ENCODE data around the gene FSTL4. TPM values are rescaled to one million over a fixed set of nuclear protein-coding genes. Genes with fewer than 3 reads are reported as not detected.
A peak's percentile ranks its signal among the peaks of the same experiment; 100 is the strongest.

FSTL4 gene
- total RNA-seq, 2 experiments from 2014 or later = not detected

- intact Hi-C loops (cut with micrococcal nuclease; ENCODE audit: unreplicated experiment) = loop anchor here (2.0 kb wide), 1 partner anchor 135 kb away; no protein-coding TSS in a partner anchor
These were observed 366.9 kb downstream of the FSTL4 start for GRCh38 chr5:133245191-133246052.

DNA sequence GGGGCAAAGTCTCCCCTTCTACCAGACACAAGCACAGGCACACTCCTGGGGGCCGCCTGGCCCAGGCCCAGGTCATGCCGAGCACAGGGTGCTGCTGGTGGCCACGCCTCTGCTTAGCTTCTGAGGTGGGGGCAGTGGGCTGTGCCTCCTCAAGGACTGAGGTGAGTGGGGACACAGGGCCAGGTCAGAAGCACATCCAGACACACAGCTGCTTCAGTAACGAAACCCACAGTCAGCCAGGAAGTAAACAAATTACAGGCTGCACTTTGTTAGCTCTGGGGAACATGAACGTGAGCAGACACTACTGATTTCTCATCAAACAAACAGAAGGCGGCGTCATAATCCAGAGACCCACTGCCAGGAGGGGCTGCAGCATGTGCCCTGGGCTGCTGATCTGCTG lies 368.1 kb downstream of the FSTL4 start:
- H2AFZ ChIP-seq (ENCODE audit: low read length) = peak overlapping the region; percentile 56; the same call in 1 of the 2 replicates
- DNase-seq (ENCODE audit: low spot score) = peak; percentile 43
- POLR2A ChIA-PET = interaction anchor here (0.6 kb wide), 1 partner anchor 213 kb away, joined by 3 read pairs; no protein-coding TSS in a partner anchor
- no peaks in the 10 kb centered on the region for H3K79me2 ChIP-seq (ENCODE audit: insufficient read depth, low read depth, low read length)
- TF ChIP-seq, protein P1, sequence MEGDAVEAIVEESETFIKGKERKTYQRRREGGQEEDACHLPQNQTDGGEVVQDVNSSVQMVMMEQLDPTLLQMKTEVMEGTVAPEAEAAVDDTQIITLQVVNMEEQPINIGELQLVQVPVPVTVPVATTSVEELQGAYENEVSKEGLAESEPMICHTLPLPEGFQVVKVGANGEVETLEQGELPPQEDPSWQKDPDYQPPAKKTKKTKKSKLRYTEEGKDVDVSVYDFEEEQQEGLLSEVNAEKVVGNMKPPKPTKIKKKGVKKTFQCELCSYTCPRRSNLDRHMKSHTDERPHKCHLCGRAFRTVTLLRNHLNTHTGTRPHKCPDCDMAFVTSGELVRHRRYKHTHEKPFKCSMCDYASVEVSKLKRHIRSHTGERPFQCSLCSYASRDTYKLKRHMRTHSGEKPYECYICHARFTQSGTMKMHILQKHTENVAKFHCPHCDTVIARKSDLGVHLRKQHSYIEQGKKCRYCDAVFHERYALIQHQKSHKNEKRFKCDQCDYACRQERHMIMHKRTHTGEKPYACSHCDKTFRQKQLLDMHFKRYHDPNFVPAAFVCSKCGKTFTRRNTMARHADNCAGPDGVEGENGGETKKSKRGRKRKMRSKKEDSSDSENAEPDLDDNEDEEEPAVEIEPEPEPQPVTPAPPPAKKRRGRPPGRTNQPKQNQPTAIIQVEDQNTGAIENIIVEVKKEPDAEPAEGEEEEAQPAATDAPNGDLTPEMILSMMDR (conservative IDR thresholded peaks at IDR 0.05; ENCODE audit: low read length) = 0 out of 2 replicates have a peak, but pooled peaks have one; percentile 17
- TF ChIP-seq EZH2phosphoT487 (IDR thresholded peaks at IDR 0.05; ENCODE audit: borderline replicate concordance, low read depth, low read length) = no peak
- intact Hi-C loops (cut with micrococcal nuclease; ENCODE audit: unreplicated experiment) = loop anchor here (2.0 kb wide), 1 partner anchor 133 kb away; no protein-coding TSS in a partner anchor
- no peaks in the 10 kb centered on the region for H3K9me2 ChIP-seq (ENCODE audit: insufficient read depth, low read length)
- 0 out of 2 replicates have a peak overlapping the region, but pooled peaks have one; percentile 18 for H3K4me2 ChIP-seq (ENCODE audit: low read length)
- CTCF ChIA-PET (ENCODE audit: unreplicated experiment) = no interaction called here
- H3K4me3 ChIP-seq (ENCODE audit: low read depth, low read length, poor library complexity, severe bottlenecking) = no peak overlapping the region
- H3K4me1 ChIP-seq (ENCODE audit: insufficient read depth, low read length, poor library complexity, severe bottlenecking) = peaks cover 8% of the 10 kb centered on the region
- no peaks in the 10 kb centered on the region for H3K9me3 ChIP-seq (ENCODE audit: low read length)
- no peak overlapping the region for H3K27ac ChIP-seq (ENCODE audit: low read depth, low read length, poor library complexity, severe bottlenecking)
- no TSS peak for BruUV-seq (replicated peaks)
- H4K20me1 ChIP-seq (ENCODE audit: insufficient read depth, low read length) = no peaks in the 10 kb centered on the region
- H3K36me3 ChIP-seq (ENCODE audit: insufficient read depth, low read length) = no peaks in the 10 kb centered on the region

More at GRCh38 chr5:133245191-133246052, 366.9 kb downstream of the FSTL4 start:
- Histone ChIP-seq H3K27ac (ENCODE audit: low read depth, low read length, poor library complexity, severe bottlenecking) (no peak overlapping the region), H3K9me2 (ENCODE audit: insufficient read depth, low read length) (no peaks in the 10 kb centered on the region), H3K4me2 (ENCODE audit: low read length) (no peak overlapping the region), H3K36me3 (ENCODE audit: insufficient read depth, low read length) (no peaks in the 10 kb centered on the region), H3K4me1 (ENCODE audit: insufficient read depth, low read length, poor library complexity, severe bottlenecking) (peaks cover 8% of the 10 kb centered on the region), H3K4me3 (ENCODE audit: low read depth, low read length, poor library complexity, severe bottlenecking) (no peak overlapping the region), H3K9me3 (ENCODE audit: low read length) (no peaks in the 10 kb centered on the region), H4K20me1 (ENCODE audit: insufficient read depth, low read length) (no peaks in the 10 kb centered on the region), H2AFZ (ENCODE audit: low read length) (no peak overlapping the region), H3K79me2 (ENCODE audit: insufficient read depth, low read depth, low read length) (no peaks in the 10 kb centered on the region)
- CTCF ChIA-PET (ENCODE audit: unreplicated experiment) = no interaction called here
- DNase-seq (ENCODE audit: low spot score) = no peak
- no TSS peak for BruUV-seq (replicated peaks)
- POLR2A ChIA-PET = no interaction called here
- TF ChIP-seq EZH2phosphoT487 (IDR thresholded peaks at IDR 0.05; ENCODE audit: borderline replicate concordance, low read depth, low read length) = no peak
- TF ChIP-seq, protein P1 (conservative IDR thresholded peaks at IDR 0.05; ENCODE audit: low read length) = no peak

- Histone ChIP-seq H3K9me3 (ENCODE audit: low read length) (no peaks in the 10 kb centered on the region), H3K36me3 (ENCODE audit: insufficient read depth, low read length) (no peaks in the 10 kb centered on the region), H3K4me1 (ENCODE audit: insufficient read depth, low read length, poor library complexity, severe bottlenecking) (peaks cover 8% of the 10 kb centered on the region), H3K79me2 (ENCODE audit: insufficient read depth, low read depth, low read length) (no peaks in the 10 kb centered on the region), H3K27ac (ENCODE audit: low read depth, low read length, poor library complexity, severe bottlenecking) (no peak overlapping the region), H3K4me3 (ENCODE audit: low read depth, low read length, poor library complexity, severe bottlenecking) (no peak overlapping the region), H4K20me1 (ENCODE audit: insufficient read depth, low read length) (no peaks in the 10 kb centered on the region), H3K4me2 (ENCODE audit: low read length) (no peak overlapping the region), H2AFZ (ENCODE audit: low read length) (no peak overlapping the region), H3K9me2 (ENCODE audit: insufficient read depth, low read length) (no peaks in the 10 kb centered on the region)
- CTCF ChIA-PET (ENCODE audit: unreplicated experiment) = no interaction called here
- no peak for TF ChIP-seq EZH2phosphoT487 (IDR thresholded peaks at IDR 0.05; ENCODE audit: borderline replicate concordance, low read depth, low read length)
- TF ChIP-seq, protein P1 (conservative IDR thresholded peaks at IDR 0.05; ENCODE audit: low read length) = no peak
- DNase-seq (ENCODE audit: low spot score) = no peak
- intact Hi-C loops (cut with micrococcal nuclease; ENCODE audit: unreplicated experiment) = no loop called here
- BruUV-seq (replicated peaks) = no TSS peak
- POLR2A ChIA-PET = interaction anchor here (0.5 to 1.4 kb wide), 3 partner anchors 22 to 905 kb away, joined by 3 to 7 read pairs (median 4); no protein-coding TSS in a partner anchor
These were observed 369.1 kb downstream of the FSTL4 start for GRCh38 chr5:133243196-133243595.
